MM.1S (cell line): ENCODE results near the gene RGR.
"Not testable (repeated sequence)": the region's sequence is repeated elsewhere in the genome, so short reads cannot be mapped to it uniquely, and the experiment has no call there.

ENCODE experiments used
- DNase-seq: peaks from one replicate; pipeline ENCODE4 v3.0.0-alpha.2; 2015
- H2AFZ ChIP-seq: fragments of 300-600 bp; sonication (generic); 2 replicates; pipeline ENCODE4 v1.6.0; 2016; ENCODE audit warnings: antibody characterized with exemption, low read length
- H3F3A ChIP-seq: fragments of 300-600 bp; sonication (generic); 2 replicates; pipeline ENCODE4 v1.6.1; 2016; ENCODE audit warnings: mild to moderate bottlenecking, antibody characterized with exemption, low read length, moderate library complexity, mixed read lengths; ENCODE audit not compliant: insufficient read depth
- H3K27ac ChIP-seq: fragments of 300-600 bp; sonication (generic); 2 replicates; pipeline ENCODE4 v1.5.1; 2016; ENCODE audit warnings: mild to moderate bottlenecking, low read length
- H3K27me3 ChIP-seq: fragments of 300-600 bp; sonication (generic); replicated peaks from 2 replicates; pipeline ENCODE4 v1.6.0; 2016; ENCODE audit warnings: low read length; ENCODE audit not compliant: insufficient read depth
- H3K36me3 ChIP-seq: fragments of 300-600 bp; sonication (generic); replicated peaks from 2 replicates; pipeline ENCODE4 v1.6.1; 2016; ENCODE audit warnings: mild to moderate bottlenecking, low read length, mixed read lengths; ENCODE audit not compliant: insufficient read depth
- H3K4me1 ChIP-seq: fragments of 300-600 bp; sonication (generic); 2 replicates; pipeline ENCODE4 v1.6.1; 2016; ENCODE audit warnings: low read length, mixed read lengths
- H3K4me2 ChIP-seq: fragments of 300-600 bp; sonication (generic); 2 replicates; pipeline ENCODE4 v1.6.0; 2016; ENCODE audit warnings: low read depth, low read length
- H3K4me3 ChIP-seq: fragments of 300-600 bp; sonication (generic); 2 replicates; pipeline ENCODE4 v1.5.1; 2016; ENCODE audit warnings: low read length, mixed read lengths
- H3K79me2 ChIP-seq: fragments of 300-600 bp; sonication (generic); 2 replicates; pipeline ENCODE4 v1.6.1; 2016; ENCODE audit warnings: mixed run types, low read length, mixed read lengths
- H3K9ac ChIP-seq: fragments of 300-600 bp; sonication (generic); 2 replicates; pipeline ENCODE4 v1.6.1; 2016; ENCODE audit warnings: low read length, mixed read lengths
- H3K9me2 ChIP-seq: fragments of 300-600 bp; sonication (generic); replicated peaks from 2 replicates; pipeline ENCODE4 v1.6.1; 2016; ENCODE audit warnings: mild to moderate bottlenecking, low read length, mixed read lengths; ENCODE audit not compliant: insufficient read depth
- H3K9me3 ChIP-seq: fragments of 300-600 bp; sonication (generic); replicated peaks from 2 replicates; pipeline ENCODE4 v1.6.1; 2016; ENCODE audit warnings: mild to moderate bottlenecking, low read length, mixed read lengths; ENCODE audit not compliant: insufficient read depth
- H4K20me1 ChIP-seq: fragments of 300-600 bp; sonication (generic); 2 replicates; pipeline ENCODE4 v1.6.1; 2016; ENCODE audit warnings: mild to moderate bottlenecking, low read length, moderate library complexity, mixed read lengths; ENCODE audit not compliant: insufficient read depth
- EZH2 ChIP-seq: fragments of 300-600 bp; sonication (generic); optimal IDR thresholded peaks from 2 replicates; pipeline ENCODE3; 2017; ENCODE audit warnings: low read depth, mild to moderate bottlenecking, antibody characterized with exemption, low read length, mixed read lengths
- EZH2phosphoT487 ChIP-seq: fragments of 300-600 bp; sonication (generic); IDR thresholded peaks from 2 replicates; pipeline ENCODE4 v1.6.1; 2018; ENCODE audit warnings: antibody characterized with exemption, low read length
- TF ChIP-seq, protein P1 (sequence below): fragments of 300-600 bp; sonication (generic); IDR thresholded peaks from 2 replicates; pipeline ENCODE4 v1.5.1; 2016; ENCODE audit warnings: antibody characterized with exemption, low read length, mixed read lengths

The RGR gene

DNA sequence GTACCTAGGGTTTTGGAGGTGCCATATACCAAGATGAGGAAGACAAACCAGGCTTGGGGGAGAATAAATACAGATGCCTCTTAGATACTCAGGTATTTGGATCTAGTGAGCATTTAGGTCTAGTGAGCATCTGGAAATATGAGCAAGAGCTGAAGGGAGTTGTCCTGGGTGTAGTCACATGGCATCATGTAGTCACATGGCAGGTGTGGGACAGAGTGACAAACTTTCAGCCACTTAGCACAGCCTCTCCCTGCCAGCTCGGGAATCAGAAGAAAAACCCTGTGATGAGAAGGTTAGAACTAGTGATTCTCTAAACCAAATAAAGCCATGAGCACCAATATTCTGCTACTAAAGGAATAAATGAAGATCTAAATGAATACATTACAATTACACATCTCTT, 24.3 kb downstream of the RGR start:
- Histone ChIP-seq H3K4me1 (no peaks in the 10 kb centered on the region), H3K36me3 (no peaks in the 10 kb centered on the region), H3K9me3 (no peaks in the 10 kb centered on the region), H4K20me1 (no peaks in the 10 kb centered on the region), H3K4me2 (no peak overlapping the region), H3K9me2 (no peaks in the 10 kb centered on the region), H2AFZ (no peak overlapping the region), H3K4me3 (no peak overlapping the region), H3F3A (no peaks in the 10 kb centered on the region), H3K9ac (no peak overlapping the region), H3K79me2 (no peaks in the 10 kb centered on the region), H3K27me3 (no peaks in the 10 kb centered on the region), H3K27ac (no peak overlapping the region)
- TF ChIP-seq EZH2phosphoT487 (no peak), EZH2 (no peak)
- TF ChIP-seq, protein P1, sequence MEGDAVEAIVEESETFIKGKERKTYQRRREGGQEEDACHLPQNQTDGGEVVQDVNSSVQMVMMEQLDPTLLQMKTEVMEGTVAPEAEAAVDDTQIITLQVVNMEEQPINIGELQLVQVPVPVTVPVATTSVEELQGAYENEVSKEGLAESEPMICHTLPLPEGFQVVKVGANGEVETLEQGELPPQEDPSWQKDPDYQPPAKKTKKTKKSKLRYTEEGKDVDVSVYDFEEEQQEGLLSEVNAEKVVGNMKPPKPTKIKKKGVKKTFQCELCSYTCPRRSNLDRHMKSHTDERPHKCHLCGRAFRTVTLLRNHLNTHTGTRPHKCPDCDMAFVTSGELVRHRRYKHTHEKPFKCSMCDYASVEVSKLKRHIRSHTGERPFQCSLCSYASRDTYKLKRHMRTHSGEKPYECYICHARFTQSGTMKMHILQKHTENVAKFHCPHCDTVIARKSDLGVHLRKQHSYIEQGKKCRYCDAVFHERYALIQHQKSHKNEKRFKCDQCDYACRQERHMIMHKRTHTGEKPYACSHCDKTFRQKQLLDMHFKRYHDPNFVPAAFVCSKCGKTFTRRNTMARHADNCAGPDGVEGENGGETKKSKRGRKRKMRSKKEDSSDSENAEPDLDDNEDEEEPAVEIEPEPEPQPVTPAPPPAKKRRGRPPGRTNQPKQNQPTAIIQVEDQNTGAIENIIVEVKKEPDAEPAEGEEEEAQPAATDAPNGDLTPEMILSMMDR, result no peak
- DNase-seq, result no peak

DNA sequence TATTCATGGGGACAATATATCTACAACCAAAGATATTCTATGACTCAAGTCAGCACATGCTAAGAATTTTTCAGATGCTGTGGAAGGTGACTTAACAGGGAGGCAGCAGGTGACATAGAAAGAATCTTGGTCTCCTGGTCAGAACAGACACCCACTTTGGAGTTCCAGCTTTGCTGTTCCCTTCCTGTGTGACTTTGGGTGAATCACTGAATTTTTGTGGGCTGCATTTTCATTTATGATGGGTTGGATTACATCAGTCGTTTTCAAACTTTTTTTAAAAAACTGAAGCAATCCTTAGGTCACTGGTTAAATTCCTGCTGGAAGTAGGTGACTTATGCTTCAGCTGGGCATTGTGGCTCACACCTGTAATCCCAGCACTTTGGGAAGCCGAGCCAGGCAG, 24.9 kb downstream of the RGR start:
- Histone ChIP-seq H3K9me3 (no peaks in the 10 kb centered on the region), H3K27me3 (no peaks in the 10 kb centered on the region), H3K4me3 (no peak overlapping the region), H3K9me2 (no peaks in the 10 kb centered on the region), H4K20me1 (no peaks in the 10 kb centered on the region), H3K4me1 (no peaks in the 10 kb centered on the region), H3K79me2 (no peaks in the 10 kb centered on the region), H3K36me3 (no peaks in the 10 kb centered on the region), H3F3A (no peaks in the 10 kb centered on the region), H3K9ac (no peak overlapping the region), H3K27ac (no peak overlapping the region), H3K4me2 (no peak overlapping the region), H2AFZ (no peak overlapping the region)
- TF ChIP-seq, protein P1, result no peak
- no peak for TF ChIP-seq EZH2
- TF ChIP-seq EZH2phosphoT487, result no peak
- DNase-seq, result no peak

DNA sequence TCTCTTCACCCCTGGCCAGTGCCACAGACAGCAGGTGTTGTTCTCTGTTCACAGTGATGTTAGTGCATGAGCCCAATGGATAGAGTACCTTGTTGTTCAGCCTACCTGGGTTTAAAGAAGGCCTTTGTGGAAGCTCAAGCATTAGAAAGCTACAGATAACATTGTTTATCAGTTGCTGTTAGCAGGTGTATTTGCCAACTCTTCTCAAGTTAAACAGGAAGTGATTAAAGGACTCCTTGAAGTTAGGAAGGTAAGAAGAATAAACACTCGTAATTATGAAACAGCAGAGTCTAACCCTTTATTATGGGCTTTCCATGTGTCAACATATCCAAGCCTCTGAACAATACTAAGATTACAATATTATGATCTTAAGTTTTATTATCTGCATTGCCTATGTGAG, 25.9 kb downstream of the RGR start:
- no peak overlapping the region for H3K9ac ChIP-seq
- H3K27ac ChIP-seq, result no peak overlapping the region
- H2AFZ ChIP-seq, result no peak overlapping the region
- H3K4me1 ChIP-seq, result no peaks in the 10 kb centered on the region
- no peaks in the 10 kb centered on the region for H3K79me2 ChIP-seq
- no peak for TF ChIP-seq EZH2
- no peak for TF ChIP-seq EZH2phosphoT487
- TF ChIP-seq, protein P1, result no peak
- H3K4me2 ChIP-seq, result no peak overlapping the region
- H4K20me1 ChIP-seq, result no peaks in the 10 kb centered on the region
- H3K4me3 ChIP-seq, result no peak overlapping the region
- no peaks in the 10 kb centered on the region for H3K36me3 ChIP-seq
- H3K9me2 ChIP-seq, result no peaks in the 10 kb centered on the region
- DNase-seq, result no peak
- H3K9me3 ChIP-seq, result no peaks in the 10 kb centered on the region
- H3K27me3 ChIP-seq, result no peaks in the 10 kb centered on the region
- H3F3A ChIP-seq, result no peaks in the 10 kb centered on the region

DNA sequence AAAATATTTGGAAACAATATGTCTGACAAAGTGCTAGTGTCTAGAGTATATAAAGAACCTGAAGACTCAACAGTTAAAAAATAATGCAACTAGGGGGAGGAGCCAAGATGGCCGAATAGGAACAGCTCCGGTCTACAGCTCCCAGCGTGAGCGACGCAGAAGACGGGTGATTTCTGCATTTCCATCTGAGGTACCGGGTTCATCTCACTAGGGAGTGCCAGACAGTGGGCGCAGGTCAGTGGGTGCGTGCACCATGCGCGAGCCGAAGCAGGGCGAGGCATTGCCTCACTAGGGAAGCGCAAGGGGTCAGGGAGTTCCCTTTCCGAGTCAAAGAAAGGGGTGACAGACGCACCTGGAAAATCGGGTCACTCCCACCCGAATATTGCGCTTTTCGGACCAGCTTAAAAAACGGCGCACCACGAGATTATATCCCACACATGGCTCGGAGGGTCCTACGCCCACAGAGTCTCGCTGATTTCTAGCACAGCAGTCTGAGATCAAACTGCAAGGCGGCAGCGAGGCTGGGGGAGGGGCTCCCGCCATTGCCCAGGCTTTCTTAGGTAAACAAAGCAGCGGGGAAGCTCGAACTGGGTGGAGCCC, 35.1 kb downstream of the RGR start:
- not testable (repeated sequence) for H3K36me3 ChIP-seq, H3K9ac ChIP-seq, H2AFZ ChIP-seq, DNase-seq, H3K4me3 ChIP-seq, H3F3A ChIP-seq, H3K27me3 ChIP-seq, H3K27ac ChIP-seq, H3K9me3 ChIP-seq, H4K20me1 ChIP-seq, H3K79me2 ChIP-seq, H3K4me1 ChIP-seq, H3K9me2 ChIP-seq, H3K4me2 ChIP-seq
